ENCODE measurements around the gene DMRTC2.

DMRTC2 gene

DNA sequence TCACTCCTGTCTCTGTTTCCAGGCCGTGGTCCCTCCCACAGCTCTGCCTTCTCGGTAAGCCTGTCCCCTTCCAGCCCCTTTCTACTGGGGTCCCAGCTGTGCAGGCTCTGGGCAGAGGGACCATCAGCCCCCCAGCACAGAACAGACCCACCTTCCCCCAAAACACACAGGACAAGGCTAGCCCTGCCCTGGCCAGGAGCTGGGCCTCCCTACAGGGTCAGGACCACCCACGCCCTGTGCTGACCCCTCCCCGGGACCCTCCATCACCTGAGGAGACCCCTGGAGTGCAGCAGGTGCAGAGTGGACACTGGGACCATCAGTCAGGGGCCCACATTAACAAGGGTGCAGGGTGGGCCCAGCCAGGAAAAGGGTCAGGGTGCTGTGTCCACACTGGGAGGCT is 34.5 kb upstream of the DMRTC2 start:
- no peaks in the 10 kb centered on the region for H3K36me3 ChIP-seq (ENCODE audit: control insufficient read depth in 5 of 5, insufficient read depth in 5 of 5, low read length in 5 of 5)
- H3K4me3 ChIP-seq (ENCODE audit: low read depth in 1 of 5, low read length in 5 of 5): no peak overlapping the region
- peaks cover 9 to 20% (median 16%) of the 10 kb centered on the region in 5 donors for H3K27me3 ChIP-seq (ENCODE audit: control insufficient read depth in 5 of 5, insufficient read depth in 4 of 5, low read length in 5 of 5)
- H3K9ac ChIP-seq (ENCODE audit: low read length in 5 of 5): no peak overlapping the region
- H3K4me1 ChIP-seq (ENCODE audit: control insufficient read depth in 5 of 5, insufficient read depth in 5 of 5, low read length in 5 of 5): peaks cover 0 to 22% (median 4%) of the 10 kb centered on the region in 5 donors
- H3K27ac ChIP-seq (ENCODE audit: low read depth, low read length): no peak overlapping the region
- no peaks in the 10 kb centered on the region for H3K9me3 ChIP-seq (ENCODE audit: control insufficient read depth in 5 of 5, low read length in 5 of 5)

DNA sequence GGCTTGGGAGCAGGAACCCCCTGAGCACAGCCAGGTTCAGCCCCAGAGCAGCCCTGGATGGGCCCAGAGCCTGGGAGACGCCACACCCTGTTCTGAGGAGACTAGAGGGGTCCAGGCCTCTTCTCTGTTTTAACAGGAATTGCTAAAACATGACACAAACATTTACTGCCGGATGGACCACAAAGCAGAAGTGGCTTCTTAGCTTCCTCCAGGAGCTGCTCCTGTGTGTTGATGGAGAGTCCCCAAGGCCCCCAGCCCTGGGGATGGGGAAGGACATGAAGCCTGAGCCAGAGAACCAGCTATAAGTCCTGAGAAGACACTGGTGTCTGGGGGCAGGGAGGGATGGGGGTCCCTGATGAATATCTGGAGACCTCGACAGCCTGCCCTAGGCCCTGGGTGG is 33.8 kb upstream of the DMRTC2 start:
- H3K36me3 ChIP-seq (ENCODE audit: control insufficient read depth in 5 of 5, insufficient read depth in 5 of 5, low read length in 5 of 5): no peaks in the 10 kb centered on the region
- peaks cover 0 to 22% (median 4%) of the 10 kb centered on the region in 5 donors for H3K4me1 ChIP-seq (ENCODE audit: control insufficient read depth in 5 of 5, insufficient read depth in 5 of 5, low read length in 5 of 5)
- H3K27me3 ChIP-seq (ENCODE audit: control insufficient read depth in 5 of 5, insufficient read depth in 4 of 5, low read length in 5 of 5): peaks cover 9 to 20% (median 16%) of the 10 kb centered on the region in 5 donors
- no peak overlapping the region for H3K4me3 ChIP-seq (ENCODE audit: low read depth in 1 of 5, low read length in 5 of 5)
- H3K9me3 ChIP-seq (ENCODE audit: control insufficient read depth in 5 of 5, low read length in 5 of 5): no peaks in the 10 kb centered on the region
- no peak overlapping the region for H3K9ac ChIP-seq (ENCODE audit: low read length in 5 of 5)
- no peak overlapping the region for H3K27ac ChIP-seq (ENCODE audit: low read depth, low read length)

DNA sequence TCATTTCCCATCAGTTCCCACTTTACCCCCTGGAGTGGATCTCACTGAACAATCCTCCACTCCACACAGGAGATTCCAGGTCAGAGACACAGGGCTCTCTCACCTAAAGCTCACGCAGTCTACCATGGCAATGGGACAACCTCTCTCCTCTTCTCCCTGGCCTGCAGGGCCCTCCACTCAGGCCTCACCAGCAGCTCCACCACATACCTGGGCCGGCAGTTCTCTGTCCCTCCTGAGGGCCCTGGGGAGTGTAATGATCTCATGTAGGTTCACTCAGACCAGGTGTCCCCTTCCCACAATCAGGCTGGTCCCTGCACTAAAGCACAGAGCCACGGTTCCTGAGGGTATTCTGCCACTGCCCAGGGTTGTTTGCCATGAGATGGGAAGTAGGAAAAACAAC is 32.9 kb upstream of the DMRTC2 start:
- Histone ChIP-seq H3K4me3 (ENCODE audit: low read depth in 1 of 5, low read length in 5 of 5) (no peak overlapping the region), H3K27me3 (ENCODE audit: control insufficient read depth in 5 of 5, insufficient read depth in 4 of 5, low read length in 5 of 5) (peaks cover 9 to 20% (median 16%) of the 10 kb centered on the region in 5 donors), H3K36me3 (ENCODE audit: control insufficient read depth in 5 of 5, insufficient read depth in 5 of 5, low read length in 5 of 5) (no peaks in the 10 kb centered on the region), H3K27ac (ENCODE audit: low read depth, low read length) (no peak overlapping the region), H3K4me1 (ENCODE audit: control insufficient read depth in 5 of 5, insufficient read depth in 5 of 5, low read length in 5 of 5) (peaks cover 0 to 22% (median 4%) of the 10 kb centered on the region in 5 donors), H3K9me3 (ENCODE audit: control insufficient read depth in 5 of 5, low read length in 5 of 5) (no peaks in the 10 kb centered on the region), H3K9ac (ENCODE audit: low read length in 5 of 5) (no peak overlapping the region)

DNA sequence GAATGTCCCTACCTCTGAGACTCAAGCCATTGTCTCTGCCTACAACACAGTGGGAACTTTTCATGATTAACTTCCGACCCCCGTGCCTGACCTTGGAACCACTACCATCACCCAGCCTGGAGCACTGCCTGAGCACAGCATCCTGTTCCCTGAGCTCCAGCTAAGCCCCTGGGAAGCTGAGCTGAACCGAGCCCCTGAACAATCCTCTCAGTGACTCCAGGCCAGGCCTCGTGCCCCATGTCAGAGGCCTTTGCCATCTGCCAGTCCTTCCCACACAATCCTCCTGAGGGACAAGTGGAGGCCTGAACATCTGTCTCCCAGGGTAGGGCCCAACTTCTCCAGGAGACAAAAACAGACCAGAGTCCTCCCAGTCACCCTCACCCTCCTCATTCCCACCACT is 30.9 kb upstream of the DMRTC2 start:
- Histone ChIP-seq H3K4me1 (ENCODE audit: control insufficient read depth in 5 of 5, insufficient read depth in 5 of 5, low read length in 5 of 5) (peaks cover 0 to 13% (median 0%) of the 10 kb centered on the region in 5 donors), H3K4me3 (ENCODE audit: low read depth in 1 of 5, low read length in 5 of 5) (no peak overlapping the region), H3K9me3 (ENCODE audit: control insufficient read depth in 5 of 5, low read length in 5 of 5) (no peaks in the 10 kb centered on the region), H3K9ac (ENCODE audit: low read length in 5 of 5) (no peak overlapping the region), H3K27me3 (ENCODE audit: control insufficient read depth in 5 of 5, insufficient read depth in 4 of 5, low read length in 5 of 5) (peaks cover 2 to 15% (median 11%) of the 10 kb centered on the region in 5 donors), H3K36me3 (ENCODE audit: control insufficient read depth in 5 of 5, insufficient read depth in 5 of 5, low read length in 5 of 5) (no peaks in the 10 kb centered on the region), H3K27ac (ENCODE audit: low read depth, low read length) (no peak overlapping the region)

DNA sequence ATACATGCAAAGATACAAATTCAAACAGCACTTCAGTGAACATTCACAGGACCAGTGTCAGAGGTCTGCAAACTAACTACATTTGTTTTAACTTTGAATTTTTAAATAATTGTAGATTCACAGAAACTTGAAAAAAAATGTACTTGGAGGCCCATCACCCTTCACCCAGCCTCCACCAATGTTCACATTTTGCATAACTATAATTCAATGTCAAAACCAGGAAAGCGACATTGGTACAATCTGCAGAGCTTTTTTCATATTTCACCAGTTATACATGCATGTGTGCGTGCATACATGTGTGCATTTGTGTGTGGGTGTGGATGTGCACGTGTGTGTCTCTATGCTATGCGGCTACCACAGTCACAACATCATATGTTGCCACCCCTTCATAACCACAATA is 29.5 kb upstream of the DMRTC2 start:
- Histone ChIP-seq H3K36me3 (ENCODE audit: control insufficient read depth in 5 of 5, insufficient read depth in 5 of 5, low read length in 5 of 5) (no peaks in the 10 kb centered on the region), H3K9me3 (ENCODE audit: control insufficient read depth in 5 of 5, low read length in 5 of 5) (no peaks in the 10 kb centered on the region), H3K27ac (ENCODE audit: low read depth, low read length) (no peak overlapping the region), H3K27me3 (ENCODE audit: control insufficient read depth in 5 of 5, insufficient read depth in 4 of 5, low read length in 5 of 5) (peaks cover under 1 to 7% (median 4%) of the 10 kb centered on the region in 5 donors), H3K4me3 (ENCODE audit: low read depth in 1 of 5, low read length in 5 of 5) (no peak overlapping the region), H3K4me1 (ENCODE audit: control insufficient read depth in 5 of 5, insufficient read depth in 5 of 5, low read length in 5 of 5) (peaks cover 0 to 9% (median 0%) of the 10 kb centered on the region in 5 donors), H3K9ac (ENCODE audit: low read length in 5 of 5) (no peak overlapping the region)

DNA sequence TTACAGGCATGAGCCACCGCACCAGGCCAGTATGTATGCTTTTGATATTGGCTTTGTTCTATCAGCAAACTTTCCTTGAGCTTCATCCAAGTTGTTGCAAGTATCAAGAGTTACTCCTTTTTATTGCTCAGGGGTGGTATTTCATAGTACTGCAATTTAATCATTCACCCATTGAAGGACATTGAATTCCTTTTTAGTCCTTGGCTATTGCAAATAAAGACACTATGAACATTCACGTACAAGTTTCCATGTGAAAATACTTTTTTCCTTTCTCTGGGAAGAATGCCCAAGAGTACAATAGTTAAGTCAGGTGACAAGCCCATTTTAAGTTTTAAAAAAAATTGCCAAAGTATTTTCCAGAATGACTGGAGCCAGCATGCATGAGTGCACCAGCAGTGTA is 28.1 kb upstream of the DMRTC2 start:
- H3K9ac ChIP-seq (ENCODE audit: low read length in 5 of 5): no peak overlapping the region
- no peaks in the 10 kb centered on the region for H3K9me3 ChIP-seq (ENCODE audit: control insufficient read depth in 5 of 5, low read length in 5 of 5)
- H3K4me1 ChIP-seq (ENCODE audit: control insufficient read depth in 5 of 5, insufficient read depth in 5 of 5, low read length in 5 of 5): no peaks in the 10 kb centered on the region
- no peaks in the 10 kb centered on the region for H3K36me3 ChIP-seq (ENCODE audit: control insufficient read depth in 5 of 5, insufficient read depth in 5 of 5, low read length in 5 of 5)
- H3K27ac ChIP-seq (ENCODE audit: low read depth, low read length): no peak overlapping the region
- H3K27me3 ChIP-seq (ENCODE audit: control insufficient read depth in 5 of 5, insufficient read depth in 4 of 5, low read length in 5 of 5): peaks cover under 1 to 7% (median 6%) of the 10 kb centered on the region in 5 donors
- H3K4me3 ChIP-seq (ENCODE audit: low read depth in 1 of 5, low read length in 5 of 5): no peak overlapping the region

DNA sequence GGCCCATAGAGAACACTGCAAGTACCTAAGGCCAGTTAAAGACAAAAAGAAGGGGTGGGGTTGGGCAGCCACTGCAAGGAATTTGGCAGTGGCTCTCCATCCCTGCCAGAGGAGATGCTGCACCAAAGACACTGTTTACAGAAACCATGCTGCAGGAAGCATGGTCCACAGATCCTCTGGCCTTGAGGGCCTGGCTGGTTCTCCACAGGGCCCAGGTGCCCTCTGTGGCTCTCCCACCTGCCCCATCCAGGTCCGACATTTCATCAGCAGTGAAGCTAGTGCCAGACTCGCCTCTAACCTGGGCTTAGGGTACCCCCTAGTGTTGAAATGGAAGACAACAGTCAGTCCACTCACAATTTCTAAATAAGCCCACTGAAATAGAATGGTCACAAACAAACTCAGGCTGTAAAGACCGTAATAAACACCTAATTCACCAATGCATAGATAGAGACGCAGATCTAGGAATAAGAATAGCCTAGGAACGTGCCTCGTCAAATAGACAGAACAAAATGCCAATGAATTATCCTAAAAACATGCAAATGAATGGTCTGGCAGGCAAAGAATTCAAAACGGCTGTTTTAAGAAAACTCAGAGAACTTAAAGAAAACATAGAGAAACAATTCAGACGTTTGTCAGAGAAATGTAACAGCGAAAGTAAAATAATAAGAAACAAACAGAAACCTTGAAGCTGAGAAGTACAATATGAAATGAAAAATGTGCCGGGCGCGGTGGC is 23.7 kb upstream of the DMRTC2 start:
- Histone ChIP-seq H3K27me3 (ENCODE audit: control insufficient read depth in 5 of 5, insufficient read depth in 4 of 5, low read length in 5 of 5) (peaks cover 0 to 7% (median 3%) of the 10 kb centered on the region in 5 donors), H3K9ac (ENCODE audit: low read length in 5 of 5) (no peak overlapping the region), H3K9me3 (ENCODE audit: control insufficient read depth in 5 of 5, low read length in 5 of 5) (no peaks in the 10 kb centered on the region), H3K4me3 (ENCODE audit: low read depth in 1 of 5, low read length in 5 of 5) (no peak overlapping the region), H3K27ac (ENCODE audit: low read depth, low read length) (no peak overlapping the region), H3K4me1 (ENCODE audit: control insufficient read depth in 5 of 5, insufficient read depth in 5 of 5, low read length in 5 of 5) (no peaks in the 10 kb centered on the region), H3K36me3 (ENCODE audit: control insufficient read depth in 5 of 5, insufficient read depth in 5 of 5, low read length in 5 of 5) (no peaks in the 10 kb centered on the region)

DNA sequence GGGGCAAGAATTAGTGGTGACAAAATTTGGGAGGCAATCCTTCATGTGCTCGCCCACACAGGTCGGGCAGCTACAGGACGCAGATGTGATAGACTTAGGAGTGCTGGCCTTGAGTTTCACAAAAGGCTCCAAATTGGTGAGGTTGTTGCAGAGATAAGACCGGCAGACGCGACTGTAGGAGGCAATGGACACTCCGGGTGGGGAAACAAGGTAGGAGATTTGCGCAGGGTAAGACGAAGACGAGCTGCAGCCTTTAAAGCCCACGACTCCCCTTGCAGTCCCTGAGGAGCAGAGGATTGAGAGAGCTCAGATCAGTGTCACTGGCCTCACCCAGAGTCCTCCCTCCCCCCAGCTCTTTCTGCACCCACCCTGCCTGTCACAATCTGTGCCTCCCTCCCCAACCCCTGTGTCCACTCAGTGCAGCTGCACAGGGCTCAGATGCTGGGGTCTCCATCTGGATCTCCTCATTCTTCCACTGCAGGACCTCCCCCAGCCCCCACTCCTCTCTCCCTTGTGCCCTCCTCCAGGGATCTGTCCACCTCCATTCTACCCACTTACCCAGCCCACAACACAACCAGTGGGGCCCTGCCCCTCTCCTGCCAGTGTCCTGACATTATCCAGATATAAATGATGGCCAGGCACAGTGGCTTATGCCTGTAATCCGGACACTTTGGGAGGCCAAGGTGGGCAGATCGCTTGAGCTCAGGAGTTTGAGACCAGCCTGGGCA is 6.7 kb upstream of the DMRTC2 start:
- Histone ChIP-seq H3K36me3 (ENCODE audit: control insufficient read depth in 5 of 5, insufficient read depth in 5 of 5, low read length in 5 of 5) (no peaks in the 10 kb centered on the region), H3K4me1 (ENCODE audit: control insufficient read depth in 5 of 5, insufficient read depth in 5 of 5, low read length in 5 of 5) (no peaks in the 10 kb centered on the region), H3K9ac (ENCODE audit: low read length in 5 of 5) (no peak overlapping the region), H3K27ac (ENCODE audit: low read depth, low read length) (no peak overlapping the region), H3K4me3 (ENCODE audit: low read depth in 1 of 5, low read length in 5 of 5) (no peak overlapping the region), H3K9me3 (ENCODE audit: control insufficient read depth in 5 of 5, low read length in 5 of 5) (no peaks in the 10 kb centered on the region), H3K27me3 (ENCODE audit: control insufficient read depth in 5 of 5, insufficient read depth in 4 of 5, low read length in 5 of 5) (peaks cover 9 to 26% (median 24%) of the 10 kb centered on the region in 5 donors)

DNA sequence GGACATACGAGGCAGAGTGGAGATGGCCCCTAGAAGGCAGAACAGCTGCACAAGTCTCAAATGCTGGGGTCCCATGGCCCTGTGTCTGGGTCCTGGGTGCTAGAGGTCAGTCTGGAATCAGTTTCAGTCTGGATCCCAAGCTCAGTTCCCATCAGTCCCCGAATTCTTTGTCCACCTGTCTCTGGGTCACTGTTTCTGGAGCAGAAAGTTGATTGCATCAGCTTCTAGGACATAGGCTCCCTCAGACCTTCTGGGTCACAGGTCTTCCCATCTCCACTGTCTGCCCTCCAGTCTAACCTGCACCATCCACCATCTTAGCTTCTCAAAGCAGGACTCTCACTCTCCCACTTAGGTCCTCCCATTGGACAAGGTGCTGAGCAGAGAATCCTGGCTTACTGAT is 5.6 kb upstream of the DMRTC2 start:
- no peaks in the 10 kb centered on the region for H3K4me1 ChIP-seq (ENCODE audit: control insufficient read depth in 5 of 5, insufficient read depth in 5 of 5, low read length in 5 of 5)
- H3K27me3 ChIP-seq (ENCODE audit: control insufficient read depth in 5 of 5, insufficient read depth in 4 of 5, low read length in 5 of 5): peaks cover 9 to 26% (median 24%) of the 10 kb centered on the region in 5 donors
- H3K4me3 ChIP-seq (ENCODE audit: low read depth in 1 of 5, low read length in 5 of 5): no peak overlapping the region
- no peak overlapping the region for H3K27ac ChIP-seq (ENCODE audit: low read depth, low read length)
- no peaks in the 10 kb centered on the region for H3K36me3 ChIP-seq (ENCODE audit: control insufficient read depth in 5 of 5, insufficient read depth in 5 of 5, low read length in 5 of 5)
- no peaks in the 10 kb centered on the region for H3K9me3 ChIP-seq (ENCODE audit: control insufficient read depth in 5 of 5, low read length in 5 of 5)
- H3K9ac ChIP-seq (ENCODE audit: low read length in 5 of 5): no peak overlapping the region

DNA sequence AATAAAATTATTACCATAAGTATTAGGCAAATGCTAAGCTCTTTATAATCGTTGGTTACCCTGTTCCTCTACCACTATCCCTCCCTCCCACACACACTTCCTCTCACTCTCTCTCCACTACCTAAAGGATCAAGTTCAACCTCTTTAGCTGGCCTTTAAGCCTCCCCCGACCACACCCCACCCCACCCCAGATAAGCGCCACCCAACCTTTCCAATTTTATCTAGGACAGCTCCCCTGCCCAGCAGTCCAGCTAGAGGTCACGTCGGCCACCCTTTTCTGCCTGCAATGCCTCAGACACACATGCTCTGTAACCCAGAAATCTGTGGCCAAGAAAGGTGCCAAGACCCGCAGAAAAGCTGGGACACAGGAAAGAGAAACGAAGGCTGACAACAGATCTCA is 1.5 kb upstream of the DMRTC2 start:
- Histone ChIP-seq H3K36me3 (ENCODE audit: control insufficient read depth in 5 of 5, insufficient read depth in 5 of 5, low read length in 5 of 5) (no peaks in the 10 kb centered on the region), H3K9ac (ENCODE audit: low read length in 5 of 5) (no peak overlapping the region), H3K27me3 (ENCODE audit: control insufficient read depth in 5 of 5, insufficient read depth in 4 of 5, low read length in 5 of 5) (peaks cover under 1 to 19% (median 10%) of the 10 kb centered on the region in 5 donors), H3K4me3 (ENCODE audit: low read depth in 1 of 5, low read length in 5 of 5) (no peak overlapping the region), H3K9me3 (ENCODE audit: control insufficient read depth in 5 of 5, low read length in 5 of 5) (no peaks in the 10 kb centered on the region), H3K27ac (ENCODE audit: low read depth, low read length) (no peak overlapping the region), H3K4me1 (ENCODE audit: control insufficient read depth in 5 of 5, insufficient read depth in 5 of 5, low read length in 5 of 5) (no peaks in the 10 kb centered on the region)

All from subcutaneous abdominal adipose tissue (tissue), 5 donors.